GM18873 (cell line): ENCODE results near the gene REC114.
"Not testable (repeated sequence)": the region's sequence is repeated elsewhere in the genome, so short reads cannot be mapped to it uniquely, and the experiment has no call there.

Experiments
- ATAC-seq: cut with Tn5 transposase; IDR thresholded peaks from one replicate; pipeline ENCODE4 v1.9.1; 2021; ENCODE audit warnings: mild to moderate bottlenecking, moderate library complexity, moderate number of reproducible peaks; ENCODE audit not compliant: unreplicated experiment, low FRiP score

Gene REC114

GRCh38 chr15:73449980-73450379 is 7.0 kb downstream of the REC114 start:
- ATAC-seq: not testable (repeated sequence)

GRCh38 chr15:73454096-73454495 is 11.1 kb downstream of the REC114 start:
- no peak for ATAC-seq

- no peak for ATAC-seq
These were observed 12.9 kb downstream of the REC114 start for GRCh38 chr15:73455876-73456275.

- no peak for ATAC-seq
These were observed 14.4 kb downstream of the REC114 start for GRCh38 chr15:73457334-73457733.

- ATAC-seq: no peak
These were observed 17.7 kb downstream of the REC114 start for GRCh38 chr15:73460662-73461061.

GRCh38 chr15:73464602-73465001 is 21.6 kb downstream of the REC114 start:
- ATAC-seq: no peak

GRCh38 chr15:73467758-73468157 is 24.8 kb downstream of the REC114 start:
- no peak for ATAC-seq

- no peak for ATAC-seq
These were observed 31.8 kb downstream of the REC114 start for GRCh38 chr15:73474785-73475184.

GRCh38 chr15:73476704-73477216 is 33.8 kb downstream of the REC114 start:
- no peak for ATAC-seq

- no peak for ATAC-seq
These were observed 37.1 kb downstream of the REC114 start for GRCh38 chr15:73480050-73480449.

GRCh38 chr15:73482166-73482565 is 39.2 kb downstream of the REC114 start:
- no peak for ATAC-seq

GRCh38 chr15:73483053-73483452 is 40.1 kb downstream of the REC114 start:
- ATAC-seq: no peak

GRCh38 chr15:73485372-73485771 is 42.4 kb downstream of the REC114 start:
- ATAC-seq: no peak

- ATAC-seq: not testable (repeated sequence)
These were observed 42.9 kb downstream of the REC114 start for GRCh38 chr15:73485885-73486284.

GRCh38 chr15:73488698-73489097 is 45.7 kb downstream of the REC114 start:
- ATAC-seq: no peak

GRCh38 chr15:73493922-73494321 is 51.0 kb downstream of the REC114 start:
- no peak for ATAC-seq

- no peak for ATAC-seq
These were observed 52.2 kb downstream of the REC114 start for GRCh38 chr15:73495181-73495580.

- no peak for ATAC-seq
These were observed 57.7 kb downstream of the REC114 start for GRCh38 chr15:73500696-73501095.

- ATAC-seq: no peak
These were observed 61.9 kb downstream of the REC114 start for GRCh38 chr15:73504885-73505284.

GRCh38 chr15:73515527-73515926 is 72.6 kb downstream of the REC114 start:
- ATAC-seq: no peak

GRCh38 chr15:73517566-73517965 is 74.6 kb downstream of the REC114 start:
- no peak for ATAC-seq

- no peak for ATAC-seq
These were observed 75.4 kb downstream of the REC114 start for GRCh38 chr15:73518180-73518862.
